Heart right ventricle (tissue), 16 donors: ENCODE measurements around the gene JPH2. TPM values are rescaled to one million over a fixed set of nuclear protein-coding genes. Genes with fewer than 3 reads are reported as not detected.

Source experiments
- ATAC-seq, 8 donors: fragments of 200-7000 bp; cut with Tn5 transposase; one replicate each; pipeline ENCODE4 v1.9.1; 2020; ENCODE audit warnings: mild to moderate bottlenecking in 8 of 8, moderate library complexity in 8 of 8, moderate number of reproducible peaks in 1 of 8
- DNase-seq, 2 donors: peaks; one replicate each; pipeline ENCODE4 v3.0.0-alpha.2; 2020
- H3K27ac ChIP-seq, 10 donors: fragments of 200-600 bp; sonication (generic) in 2 of 10; one replicate each; pipeline versions ENCODE4 v1.5.0 to v1.8.0; 2020 to 2022; ENCODE audit warnings: mild to moderate bottlenecking in 3 of 10
- H3K27me3 ChIP-seq, 7 donors: fragments of 200-600 bp; one replicate each; pipeline ENCODE4 v1.8.0; 2021 to 2022; ENCODE audit warnings: mild to moderate bottlenecking in 2 of 7
- H3K36me3 ChIP-seq, 9 donors: fragments of 200-600 bp; sonication (generic) in 1 of 9; one replicate each; pipeline versions ENCODE4 v1.5.0 to v1.8.0; 2020 to 2022; ENCODE audit warnings: mild to moderate bottlenecking in 2 of 9
- H3K4me1 ChIP-seq, 9 donors: fragments of 200-600 bp; sonication (generic) in 1 of 9; one replicate each; pipeline versions ENCODE4 v1.5.0 to v1.8.0; 2020 to 2022; ENCODE audit warnings: mild to moderate bottlenecking in 4 of 9
- H3K4me3 ChIP-seq, 10 donors: fragments of 200-600 bp; sonication (generic) in 2 of 10; one replicate each; pipeline versions ENCODE4 v1.5.0 to v1.8.0; 2020 to 2022; ENCODE audit warnings: mild to moderate bottlenecking in 7 of 10, moderate library complexity in 2 of 10
- H3K9me3 ChIP-seq, 11 donors: fragments of 200-600 bp in 10 of 11; sonication (generic) in 2 of 11; one replicate each; pipeline versions ENCODE4 v1.5.0 to v1.8.0; 2013 to 2022; ENCODE audit warnings: mild to moderate bottlenecking in 2 of 11, control low read depth in 1 of 11, moderate library complexity in 1 of 11
- CTCF ChIP-seq, 9 donors: fragments of 200-600 bp; sonication (generic) in 2 of 9; IDR thresholded peaks; one replicate each; pipeline versions ENCODE4 v1.5.0 to v1.8.0; 2021 to 2022; ENCODE audit warnings: antibody characterized with exemption in 9 of 9, mild to moderate bottlenecking in 5 of 9, moderate library complexity in 1 of 9
- WGBS, 2 donors: extraction: QIAGEN DNeasy Blood & Tissue Kit; methylation state at CpG; one replicate each; pipeline ENCODE4 v1.1.7; 2013; ENCODE audit warnings: inconsistent platforms in 1 of 2; 5-methylcytosine and 5-hydroxymethylcytosine counted together
- intact Hi-C, 10 donors: fragments of 100-400 bp; cut with DNase I; formaldehyde crosslinking; loops; one replicate each; pipeline versions ENCODE4 v1.11.1 to v1.14.2; 2022
- polyA plus RNA-seq, 2 donors: library from polyadenylated mRNA; stranded (reverse); fragments of 200-250 nt; gene quantifications; one replicate each; pipeline ENCODE4 v1.2.3, GENCODE V29; 2013
- total RNA-seq, 10 donors: library from RNA; stranded (reverse); fragmentation: NEBNext Ultra II Directional in 3 of 10; extraction: Animal tissue kit (Norgen Biotek cat#: 25700) in 3 of 10; gene quantifications; one replicate each; pipeline versions ENCODE4 v1.2.1 to v1.2.4, GENCODE V29; 2021 to 2023
- donor health status: Arrhythmogenic right ventricular cardiomyopathy.
- donor health status: ischemic (EF 13 %, LVEDD 7.1; RV severe dilation, severe dysfunction).
- donor health status: healthy with polysubstance abuse.
- donor health status: DM: no; HTN: yes; CAD: no.
- donor health status: DM: no; HTN: no; CAD: no.
- donor health status: ischemic (EF 25% LVEDD 6.9; RV normal size, moderate dysfunction).
- donor health status: ischemic (EF 25% LVEDD 5.7; RV mildly dilated, moderate dysfunction).
- donor health status: healthy.
- donor health status: DM: yes; HTN: yes; CAD: no.
- donor health status: Ischemic cardiomyopathy.
- donor health status: ischemic (EF 35%, LVEDD 5.7; RV mildly dilated, moderate dysfunction).
- donor health status: nonischemic (EF 11% LVEDD 7.7; RV severe dilation, severe dysfunction).
- donor health status: DM: yes; HTN: yes; CAD: no.
- donor health status: PGD.
- donor health status: ischemic (EF 29% LVEDD 5.4; RV normal size, mild dysfunction).
- donor health status: nonischemic (EF 23%, LVEDD 6.1; RV moderate dilation, normal function).

Gene JPH2
- total and polyA plus RNA-seq, 12 donors, result 61.9 to 215 (median 146) TPM

DNA sequence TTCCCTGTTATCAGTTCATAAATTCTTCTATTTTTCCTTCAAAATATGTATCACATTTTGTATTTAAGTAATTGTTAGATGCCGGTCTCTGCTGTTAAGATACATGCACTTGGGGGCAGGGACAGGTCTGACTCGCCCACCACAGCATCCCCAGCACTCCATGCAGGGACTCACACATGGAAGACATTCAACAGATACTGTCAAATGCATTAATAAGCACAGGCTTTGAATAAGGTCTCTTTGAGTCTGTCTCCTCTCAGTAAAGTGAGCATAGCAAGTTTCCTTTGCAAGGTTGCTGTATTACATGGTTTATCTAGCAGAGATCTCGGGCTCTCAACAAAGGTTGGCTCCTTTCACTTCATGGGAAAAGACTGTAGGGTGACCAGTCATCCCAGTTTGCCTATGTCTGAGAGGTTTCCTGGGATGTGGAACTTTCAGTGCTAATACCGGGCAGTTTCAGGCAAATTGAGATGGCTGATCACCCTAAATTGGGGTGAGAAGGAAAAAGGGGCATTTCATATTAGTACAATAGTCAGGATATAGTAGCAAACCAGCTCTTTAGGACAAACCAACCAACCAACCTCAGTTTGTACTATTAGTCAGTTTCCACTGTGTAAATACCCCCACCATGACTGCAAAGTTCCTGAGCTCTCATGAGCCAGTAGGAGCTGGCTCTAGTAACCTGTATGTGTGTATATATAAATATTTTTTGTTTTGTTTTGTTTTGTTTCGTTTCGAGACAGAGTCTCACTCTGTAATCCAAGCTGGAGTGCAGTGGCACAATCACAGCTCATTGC lies 15.0 kb downstream of the JPH2 start:
- no peak for TF ChIP-seq CTCF (IDR thresholded peaks at IDR 0.05)
- DNase-seq (no peak), ATAC-seq (no peak)
- Histone ChIP-seq H3K27me3 (peaks cover 0 to 18% (median 0%) of the 10 kb centered on the region in 7 donors), H3K27ac (peak overlapping the region in 7 of 10 donors; percentile 7 to 65 (median 40)), H3K4me3 (no peak overlapping the region), H3K36me3 (no peaks in the 10 kb centered on the region), H3K9me3 (no peaks in the 10 kb centered on the region), H3K4me1 (peaks cover 8 to 92% (median 43%) of the 10 kb centered on the region in 9 donors)
- intact Hi-C loops, result no loop called here
- WGBS, 2 donors, result 57 to 71% methylated on average over 6 of the region's 6 CpGs

DNA sequence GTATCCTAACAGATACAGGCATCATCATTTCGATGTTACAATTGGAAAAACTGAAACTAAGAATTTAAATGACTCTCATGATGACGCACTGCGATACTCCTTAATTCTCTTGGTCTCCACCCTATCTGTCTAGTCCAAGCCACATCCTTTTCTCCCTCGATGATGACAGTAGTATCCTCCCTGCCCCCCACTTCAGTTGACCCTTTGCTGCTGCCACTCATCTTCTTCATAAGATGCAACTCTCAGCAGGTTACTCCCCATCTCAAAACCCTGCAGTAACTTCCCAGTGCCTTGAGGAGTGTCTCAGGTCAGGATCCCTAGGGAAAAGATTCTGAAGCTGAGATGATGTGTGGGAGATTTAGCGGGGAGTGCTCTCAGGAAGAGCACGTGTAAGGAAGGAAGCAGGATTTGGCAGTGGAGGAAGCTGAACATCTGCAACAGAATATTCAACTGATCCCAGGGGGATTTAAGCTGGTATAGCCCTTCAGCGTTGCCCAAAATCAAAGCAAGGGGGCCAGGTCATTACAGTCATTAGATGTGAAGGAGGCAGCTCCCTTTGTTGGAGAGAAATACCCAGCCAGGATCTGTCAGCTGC lies 16.1 kb downstream of the JPH2 start:
- TF ChIP-seq CTCF (IDR thresholded peaks at IDR 0.05), result no peak
- WGBS, 2 donors, result 22 to 28% methylated on average over 7 of the region's 7 CpGs
- intact Hi-C loops, result no loop called here
- ATAC-seq, result no peak
- DNase-seq, result no peak
- Histone ChIP-seq H3K4me3 (no peak overlapping the region), H3K9me3 (no peaks in the 10 kb centered on the region), H3K4me1 (peaks cover 9 to 92% (median 43%) of the 10 kb centered on the region in 9 donors), H3K36me3 (no peaks in the 10 kb centered on the region), H3K27me3 (peaks cover 0 to 15% (median 0%) of the 10 kb centered on the region in 7 donors), H3K27ac (peak overlapping the region in 7 of 10 donors; percentile 7 to 65 (median 40))

DNA sequence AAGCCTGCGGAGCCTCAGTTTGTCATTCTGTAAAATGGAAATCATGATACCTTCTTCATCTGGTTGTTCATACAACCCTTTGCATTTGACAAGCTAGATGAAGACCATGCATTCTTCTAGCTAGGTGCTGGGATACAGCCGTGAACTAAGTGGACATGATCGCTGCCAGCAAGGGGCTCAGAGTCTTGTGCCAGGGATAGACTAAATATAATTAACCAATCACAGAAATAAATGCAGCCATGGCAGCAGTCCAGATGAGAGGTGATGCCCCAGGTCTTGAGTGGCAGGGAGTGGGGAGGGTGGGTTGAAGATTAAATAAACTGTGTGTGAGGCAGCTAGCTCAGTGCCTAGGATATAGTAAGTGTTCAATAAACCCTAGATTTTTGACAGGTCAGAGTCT lies 19.3 kb downstream of the JPH2 start:
- DNase-seq, result peak in 1 of 2 donors; percentile 30
- no peaks in the 10 kb centered on the region for H3K9me3 ChIP-seq
- H3K4me1 ChIP-seq, result peaks cover 13 to 85% (median 52%) of the 10 kb centered on the region in 9 donors
- peaks cover 0 to 15% (median 0%) of the 10 kb centered on the region in 7 donors for H3K27me3 ChIP-seq
- no peak for TF ChIP-seq CTCF (IDR thresholded peaks at IDR 0.05)
- no peaks in the 10 kb centered on the region for H3K36me3 ChIP-seq
- peak overlapping the region in 9 of 10 donors; percentile 67 to 91 (median 81) for H3K27ac ChIP-seq
- H3K4me3 ChIP-seq, result no peak overlapping the region
- WGBS, 2 donors, result 62 to 75% methylated on average over 3 of the region's 3 CpGs
- intact Hi-C loops, result no loop called here
- peak in 3 of 8 donors; percentile 6 to 31 (median 13) for ATAC-seq

- Histone ChIP-seq H3K27ac (peak overlapping the region; percentile 66 to 91 (median 80)), H3K36me3 (no peaks in the 10 kb centered on the region), H3K4me3 (peak overlapping the region in 1 of 10 donors; percentile 15), H3K9me3 (no peaks in the 10 kb centered on the region), H3K4me1 (peaks cover 7 to 79% (median 49%) of the 10 kb centered on the region in 9 donors), H3K27me3 (peaks cover 0 to 5% (median 0%) of the 10 kb centered on the region in 7 donors)
- TF ChIP-seq CTCF (IDR thresholded peaks at IDR 0.05), result no peak
- DNase-seq, result peak in 1 of 2 donors; percentile 73
- WGBS, 2 donors, result 8% methylated on average over 4 of the region's 4 CpGs
- intact Hi-C loops, result no loop called here
- peak; percentile 80 to 95 (median 90) for ATAC-seq
These were observed 20.5 kb downstream of the JPH2 start for GRCh38 chr20:44166477-44166876.
